ENCODE results near the gene NUP205.
"Not testable (repeated sequence)": the region's sequence is repeated elsewhere in the genome, so short reads cannot be mapped to it uniquely, and the experiment has no call there.

Gene NUP205

GRCh38 chr7:135666846-135667245 lies 109.1 kb downstream of the NUP205 start:
- no peak for DNase-seq (ENCODE audit: low spot score)
- no peak for FAIRE-seq

GRCh38 chr7:135667626-135668025 lies 109.9 kb downstream of the NUP205 start:
- not testable (repeated sequence) for DNase-seq (ENCODE audit: low spot score); FAIRE-seq

- DNase-seq (ENCODE audit: low spot score); FAIRE-seq: not testable (repeated sequence)
These were observed 111.2 kb downstream of the NUP205 start for GRCh38 chr7:135668852-135669395.

- no peak for FAIRE-seq
- DNase-seq (ENCODE audit: low spot score) = no peak
These were observed 112.1 kb downstream of the NUP205 start for GRCh38 chr7:135669774-135670173.

GRCh38 chr7:135670179-135670578 lies 112.5 kb downstream of the NUP205 start:
- no peak for DNase-seq (ENCODE audit: low spot score)
- no peak for FAIRE-seq

GRCh38 chr7:135672560-135673359 lies 115.0 kb downstream of the NUP205 start:
- no peak for FAIRE-seq
- peak; percentile 48 for DNase-seq (ENCODE audit: low spot score)

GRCh38 chr7:135673360-135673706 lies 115.6 kb downstream of the NUP205 start:
- DNase-seq (ENCODE audit: low spot score) (no peak), FAIRE-seq (no peak)

- FAIRE-seq (no peak), DNase-seq (ENCODE audit: low spot score) (peak; percentile 27)
These were observed 121.2 kb downstream of the NUP205 start for GRCh38 chr7:135678612-135679575.

- FAIRE-seq (no peak), DNase-seq (ENCODE audit: low spot score) (no peak)
These were observed 124.0 kb downstream of the NUP205 start for GRCh38 chr7:135681762-135682161.

GRCh38 chr7:135682191-135682590 lies 124.5 kb downstream of the NUP205 start:
- DNase-seq (ENCODE audit: low spot score) (no peak), FAIRE-seq (no peak)

GRCh38 chr7:135683609-135684008 lies 125.9 kb downstream of the NUP205 start:
- DNase-seq (ENCODE audit: low spot score) (no peak), FAIRE-seq (no peak)

GRCh38 chr7:135684136-135684535 lies 126.4 kb downstream of the NUP205 start:
- FAIRE-seq (no peak), DNase-seq (ENCODE audit: low spot score) (no peak)

GRCh38 chr7:135684699-135685098 lies 127.0 kb downstream of the NUP205 start:
- DNase-seq (ENCODE audit: low spot score) (no peak), FAIRE-seq (no peak)

GRCh38 chr7:135685306-135686084 lies 127.8 kb downstream of the NUP205 start:
- FAIRE-seq = no peak
- no peak for DNase-seq (ENCODE audit: low spot score)

- FAIRE-seq = no peak
- DNase-seq (ENCODE audit: low spot score) = no peak
These were observed 129.7 kb downstream of the NUP205 start for GRCh38 chr7:135687466-135687865.

GRCh38 chr7:135690566-135690965 lies 132.8 kb downstream of the NUP205 start:
- FAIRE-seq = no peak
- DNase-seq (ENCODE audit: low spot score) = peak; percentile 23

GRCh38 chr7:135692055-135692454 lies 134.3 kb downstream of the NUP205 start:
- FAIRE-seq = no peak
- DNase-seq (ENCODE audit: low spot score) = no peak

GRCh38 chr7:135692606-135693005 lies 134.9 kb downstream of the NUP205 start:
- DNase-seq (ENCODE audit: low spot score); FAIRE-seq: not testable (repeated sequence)

- DNase-seq (ENCODE audit: low spot score) = no peak
- FAIRE-seq = no peak
These were observed 135.8 kb downstream of the NUP205 start for GRCh38 chr7:135693558-135693957.

- DNase-seq (ENCODE audit: low spot score) = no peak
- no peak for FAIRE-seq
These were observed 139.7 kb downstream of the NUP205 start for GRCh38 chr7:135697276-135698049.

Measured in urothelium cell line (cell line).